GM23338 (cell line): ENCODE data around the gene LEKR1. TPM values are rescaled to one million over a fixed set of nuclear protein-coding genes. Genes with fewer than 3 reads are reported as not detected.

Experiments used
- ATAC-seq: fragments of 200-7000 bp; cut with Tn5 transposase; 3 replicates; pipeline ENCODE4 v1.9.1; 2020
- DNase-seq: peaks from one replicate; pipeline ENCODE4 v3.0.0-alpha.2; 2015; ENCODE audit warnings: low spot score
- H2AFZ ChIP-seq: fragments of 200-600 bp; sonication (generic); 2 replicates; pipeline ENCODE4 v1.8.0; 2016; ENCODE audit warnings: antibody characterized with exemption, mild to moderate bottlenecking, moderate library complexity
- H3F3A ChIP-seq: fragments of 200-600 bp; sonication (generic); replicated peaks from 2 replicates; pipeline ENCODE4 v1.8.0; 2017; ENCODE audit warnings: antibody characterized with exemption, mixed run types, low read depth
- H3K27ac ChIP-seq: fragments of 200-600 bp; sonication (generic); 2 replicates; pipeline ENCODE4 v1.6.1; 2016; ENCODE audit warnings: low read depth
- H3K27me3 ChIP-seq: fragments of 200-600 bp; sonication (generic); 2 replicates; pipeline ENCODE4 v1.8.0; 2016; ENCODE audit warnings: mild to moderate bottlenecking, mixed run types, moderate library complexity; ENCODE audit not compliant: insufficient read depth
- H3K36me3 ChIP-seq: fragments of 200-600 bp; sonication (generic); 2 replicates; pipeline ENCODE4 v1.8.0; 2016; ENCODE audit warnings: mild to moderate bottlenecking; ENCODE audit not compliant: insufficient read depth
- H3K4me1 ChIP-seq: fragments of 200-600 bp; sonication (generic); 2 replicates; pipeline ENCODE4 v1.8.0; 2016; ENCODE audit warnings: mild to moderate bottlenecking, moderate library complexity; ENCODE audit not compliant: insufficient read depth
- H3K4me2 ChIP-seq: fragments of 200-600 bp; sonication (generic); 2 replicates; pipeline ENCODE4 v1.7.1; 2017; ENCODE audit warnings: mixed run types
- H3K4me3 ChIP-seq: fragments of 200-600 bp; sonication (generic); 2 replicates; pipeline ENCODE4 v1.6.1; 2016; ENCODE audit warnings: mixed run types
- H3K79me2 ChIP-seq: fragments of 200-600 bp; sonication (generic); replicated peaks from 2 replicates; pipeline ENCODE4 v1.8.0; 2017; ENCODE audit warnings: mild to moderate bottlenecking; ENCODE audit not compliant: insufficient read depth
- H3K9me2 ChIP-seq: fragments of 200-600 bp; sonication (generic); 2 replicates; pipeline ENCODE4 v1.8.0; 2017; ENCODE audit not compliant: insufficient read depth
- H4K20me1 ChIP-seq: fragments of 200-600 bp; sonication (generic); replicated peaks from 2 replicates; pipeline ENCODE4 v1.8.0; 2017; ENCODE audit warnings: mild to moderate bottlenecking; ENCODE audit not compliant: insufficient read depth
- H3K27ac Mint-ChIP-seq: 2 replicates; pipeline ENCODE4 v1.8.0; 2020; ENCODE audit warnings: inconsistent platforms, mild to moderate bottlenecking, moderate library complexity, mixed read lengths
- H3K27me3 Mint-ChIP-seq: 3 replicates; pipeline ENCODE4 v1.8.0; 2022; ENCODE audit warnings: low read depth, mild to moderate bottlenecking, moderate library complexity, mixed read lengths, inconsistent platforms; ENCODE audit not compliant: insufficient read depth, poor library complexity
- H3K36me3 Mint-ChIP-seq: 3 replicates; pipeline ENCODE4 v1.8.0; 2021; ENCODE audit warnings: low read depth, mild to moderate bottlenecking, inconsistent platforms, moderate library complexity, mixed read lengths
- H3K4me1 Mint-ChIP-seq: 3 replicates; pipeline ENCODE4 v1.8.0; 2020; ENCODE audit warnings: mild to moderate bottlenecking, inconsistent platforms, mixed read lengths
- H3K4me3 Mint-ChIP-seq: 3 replicates; pipeline ENCODE4 v1.8.0; 2021; ENCODE audit warnings: moderate library complexity, mild to moderate bottlenecking, inconsistent platforms, mixed read lengths
- H3K9me3 Mint-ChIP-seq: 3 replicates; pipeline ENCODE4 v1.8.0; 2020; ENCODE audit warnings: moderate library complexity, mild to moderate bottlenecking, inconsistent platforms, mixed read lengths
- CREB1 ChIP-seq: fragments of 250-450 bp; sonication (Bioruptor Pico); IDR thresholded peaks from 2 replicates; pipeline ENCODE4 v1.5.0; 2020; ENCODE audit warnings: low read depth, mild to moderate bottlenecking, moderate library complexity
- CTCF ChIP-seq, 2 experiments: fragments of 200-600 bp in 1 of 2; sonication (generic) in 1 of 2; conservative IDR thresholded peaks; 2 replicates each; pipeline versions ENCODE4 v1.5.1 to v1.6.1; 2016 to 2017; ENCODE audit warnings: antibody characterized with exemption in 2 of 2, low read depth in 2 of 2, mild to moderate bottlenecking in 2 of 2, moderate library complexity in 1 of 2
- EZH2 ChIP-seq: fragments of 200-600 bp; sonication (generic); IDR thresholded peaks from one replicate; pipeline ENCODE4 v1.8.0; 2017; ENCODE audit warnings: antibody characterized with exemption, mild to moderate bottlenecking, low read depth; ENCODE audit not compliant: unreplicated experiment
- EZH2phosphoT487 ChIP-seq: fragments of 200-600 bp; sonication (generic); IDR thresholded peaks from one replicate; pipeline ENCODE4 v1.8.1; 2018; ENCODE audit warnings: antibody characterized with exemption; ENCODE audit not compliant: unreplicated experiment
- JUNB ChIP-seq: IDR thresholded peaks from one replicate; pipeline ENCODE4 v1.6.1; 2016; ENCODE audit warnings: antibody characterized with exemption; ENCODE audit not compliant: unreplicated experiment
- NANOG ChIP-seq: IDR thresholded peaks from 2 replicates; pipeline ENCODE4 v1.6.1; 2016; ENCODE audit warnings: antibody characterized with exemption, borderline replicate concordance
- POLR2AphosphoS5 ChIP-seq: IDR thresholded peaks from 2 replicates; pipeline ENCODE4 v1.6.1; 2016; ENCODE audit warnings: antibody characterized with exemption, low read depth
- REST ChIP-seq: IDR thresholded peaks from one replicate; pipeline ENCODE4 v1.6.1; 2018; ENCODE audit warnings: antibody characterized with exemption; ENCODE audit not compliant: unreplicated experiment
- STAT1 ChIP-seq: IDR thresholded peaks from one replicate; pipeline ENCODE4 v1.6.1; 2016; ENCODE audit warnings: antibody characterized with exemption; ENCODE audit not compliant: unreplicated experiment
- ZNF114 ChIP-seq: fragments of 250-450 bp; sonication (Bioruptor Pico); IDR thresholded peaks from 2 replicates; pipeline ENCODE4 v1.5.0; 2020; ENCODE audit warnings: mild to moderate bottlenecking, moderate library complexity
- ZNF331 ChIP-seq: fragments of 250-450 bp; sonication (Bioruptor Pico); IDR thresholded peaks from 2 replicates; pipeline ENCODE4 v1.5.0; 2020; ENCODE audit warnings: low read depth, mild to moderate bottlenecking, moderate library complexity
- polyA plus RNA-seq: library from polyadenylated mRNA; unstranded; fragments of >200 nt; fragmentation: Nextera tagmentation; extraction: Ambion mirVana; gene quantifications from 2 replicates; pipeline ENCODE4 v1.2.1, GENCODE V29; 2016
- total RNA-seq: library from RNA; depleted of rRNA; stranded (reverse); fragments of >200 nt; shearing (Covaris generic); gene quantifications from 2 replicates; pipeline ENCODE4 v1.2.3, GENCODE V29; 2014
- TF ChIP-seq, protein P1 (sequence below): IDR thresholded peaks from 2 replicates; pipeline ENCODE4 v1.6.1; 2016; ENCODE audit warnings: antibody characterized with exemption
- TF ChIP-seq, protein P2 (sequence below): fragments of 250-450 bp; sonication (Bioruptor Pico); IDR thresholded peaks from 2 replicates; pipeline ENCODE4 v1.5.0; 2020; ENCODE audit warnings: mild to moderate bottlenecking, moderate library complexity

Gene LEKR1
- total and polyA plus RNA-seq, 2 experiments from 2014 or later = not detected

- Mint-ChIP-seq H3K36me3 (no peaks in the 10 kb centered on the region), H3K27me3 (peaks cover 6% of the 10 kb centered on the region), H3K27ac (no peak overlapping the region), H3K9me3 (no peaks in the 10 kb centered on the region), H3K4me3 (no peak overlapping the region), H3K4me1 (peaks cover 30% of the 10 kb centered on the region)
- Histone ChIP-seq H3K79me2 (no peaks in the 10 kb centered on the region), H3K4me2 (no peak overlapping the region), H4K20me1 (no peaks in the 10 kb centered on the region), H3K4me1 (peaks cover 9% of the 10 kb centered on the region), H3K27ac (no peak overlapping the region), H3F3A (no peaks in the 10 kb centered on the region), H3K4me3 (no peak overlapping the region), H3K27me3 (no peaks in the 10 kb centered on the region), H3K9me2 (no peaks in the 10 kb centered on the region), H3K36me3 (no peaks in the 10 kb centered on the region), H2AFZ (no peak overlapping the region)
- DNase-seq = no peak
- TF ChIP-seq, protein P1, sequence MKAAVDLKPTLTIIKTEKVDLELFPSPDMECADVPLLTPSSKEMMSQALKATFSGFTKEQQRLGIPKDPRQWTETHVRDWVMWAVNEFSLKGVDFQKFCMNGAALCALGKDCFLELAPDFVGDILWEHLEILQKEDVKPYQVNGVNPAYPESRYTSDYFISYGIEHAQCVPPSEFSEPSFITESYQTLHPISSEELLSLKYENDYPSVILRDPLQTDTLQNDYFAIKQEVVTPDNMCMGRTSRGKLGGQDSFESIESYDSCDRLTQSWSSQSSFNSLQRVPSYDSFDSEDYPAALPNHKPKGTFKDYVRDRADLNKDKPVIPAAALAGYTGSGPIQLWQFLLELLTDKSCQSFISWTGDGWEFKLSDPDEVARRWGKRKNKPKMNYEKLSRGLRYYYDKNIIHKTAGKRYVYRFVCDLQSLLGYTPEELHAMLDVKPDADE = no peak
- TF ChIP-seq JUNB (no peak), EZH2 (no peak), ZNF331 (no peak), ZNF114 (CRISPR knock-in tag) (no peak), POLR2AphosphoS5 (no peak), CREB1 (no peak), REST (no peak), STAT1 (no peak), EZH2phosphoT487 (no peak), NANOG (no peak), CTCF (conservative IDR thresholded peaks at IDR 0.05; ENCODE audit: low read depth in 2 of 2) (no peak)
- TF ChIP-seq, protein P2, sequence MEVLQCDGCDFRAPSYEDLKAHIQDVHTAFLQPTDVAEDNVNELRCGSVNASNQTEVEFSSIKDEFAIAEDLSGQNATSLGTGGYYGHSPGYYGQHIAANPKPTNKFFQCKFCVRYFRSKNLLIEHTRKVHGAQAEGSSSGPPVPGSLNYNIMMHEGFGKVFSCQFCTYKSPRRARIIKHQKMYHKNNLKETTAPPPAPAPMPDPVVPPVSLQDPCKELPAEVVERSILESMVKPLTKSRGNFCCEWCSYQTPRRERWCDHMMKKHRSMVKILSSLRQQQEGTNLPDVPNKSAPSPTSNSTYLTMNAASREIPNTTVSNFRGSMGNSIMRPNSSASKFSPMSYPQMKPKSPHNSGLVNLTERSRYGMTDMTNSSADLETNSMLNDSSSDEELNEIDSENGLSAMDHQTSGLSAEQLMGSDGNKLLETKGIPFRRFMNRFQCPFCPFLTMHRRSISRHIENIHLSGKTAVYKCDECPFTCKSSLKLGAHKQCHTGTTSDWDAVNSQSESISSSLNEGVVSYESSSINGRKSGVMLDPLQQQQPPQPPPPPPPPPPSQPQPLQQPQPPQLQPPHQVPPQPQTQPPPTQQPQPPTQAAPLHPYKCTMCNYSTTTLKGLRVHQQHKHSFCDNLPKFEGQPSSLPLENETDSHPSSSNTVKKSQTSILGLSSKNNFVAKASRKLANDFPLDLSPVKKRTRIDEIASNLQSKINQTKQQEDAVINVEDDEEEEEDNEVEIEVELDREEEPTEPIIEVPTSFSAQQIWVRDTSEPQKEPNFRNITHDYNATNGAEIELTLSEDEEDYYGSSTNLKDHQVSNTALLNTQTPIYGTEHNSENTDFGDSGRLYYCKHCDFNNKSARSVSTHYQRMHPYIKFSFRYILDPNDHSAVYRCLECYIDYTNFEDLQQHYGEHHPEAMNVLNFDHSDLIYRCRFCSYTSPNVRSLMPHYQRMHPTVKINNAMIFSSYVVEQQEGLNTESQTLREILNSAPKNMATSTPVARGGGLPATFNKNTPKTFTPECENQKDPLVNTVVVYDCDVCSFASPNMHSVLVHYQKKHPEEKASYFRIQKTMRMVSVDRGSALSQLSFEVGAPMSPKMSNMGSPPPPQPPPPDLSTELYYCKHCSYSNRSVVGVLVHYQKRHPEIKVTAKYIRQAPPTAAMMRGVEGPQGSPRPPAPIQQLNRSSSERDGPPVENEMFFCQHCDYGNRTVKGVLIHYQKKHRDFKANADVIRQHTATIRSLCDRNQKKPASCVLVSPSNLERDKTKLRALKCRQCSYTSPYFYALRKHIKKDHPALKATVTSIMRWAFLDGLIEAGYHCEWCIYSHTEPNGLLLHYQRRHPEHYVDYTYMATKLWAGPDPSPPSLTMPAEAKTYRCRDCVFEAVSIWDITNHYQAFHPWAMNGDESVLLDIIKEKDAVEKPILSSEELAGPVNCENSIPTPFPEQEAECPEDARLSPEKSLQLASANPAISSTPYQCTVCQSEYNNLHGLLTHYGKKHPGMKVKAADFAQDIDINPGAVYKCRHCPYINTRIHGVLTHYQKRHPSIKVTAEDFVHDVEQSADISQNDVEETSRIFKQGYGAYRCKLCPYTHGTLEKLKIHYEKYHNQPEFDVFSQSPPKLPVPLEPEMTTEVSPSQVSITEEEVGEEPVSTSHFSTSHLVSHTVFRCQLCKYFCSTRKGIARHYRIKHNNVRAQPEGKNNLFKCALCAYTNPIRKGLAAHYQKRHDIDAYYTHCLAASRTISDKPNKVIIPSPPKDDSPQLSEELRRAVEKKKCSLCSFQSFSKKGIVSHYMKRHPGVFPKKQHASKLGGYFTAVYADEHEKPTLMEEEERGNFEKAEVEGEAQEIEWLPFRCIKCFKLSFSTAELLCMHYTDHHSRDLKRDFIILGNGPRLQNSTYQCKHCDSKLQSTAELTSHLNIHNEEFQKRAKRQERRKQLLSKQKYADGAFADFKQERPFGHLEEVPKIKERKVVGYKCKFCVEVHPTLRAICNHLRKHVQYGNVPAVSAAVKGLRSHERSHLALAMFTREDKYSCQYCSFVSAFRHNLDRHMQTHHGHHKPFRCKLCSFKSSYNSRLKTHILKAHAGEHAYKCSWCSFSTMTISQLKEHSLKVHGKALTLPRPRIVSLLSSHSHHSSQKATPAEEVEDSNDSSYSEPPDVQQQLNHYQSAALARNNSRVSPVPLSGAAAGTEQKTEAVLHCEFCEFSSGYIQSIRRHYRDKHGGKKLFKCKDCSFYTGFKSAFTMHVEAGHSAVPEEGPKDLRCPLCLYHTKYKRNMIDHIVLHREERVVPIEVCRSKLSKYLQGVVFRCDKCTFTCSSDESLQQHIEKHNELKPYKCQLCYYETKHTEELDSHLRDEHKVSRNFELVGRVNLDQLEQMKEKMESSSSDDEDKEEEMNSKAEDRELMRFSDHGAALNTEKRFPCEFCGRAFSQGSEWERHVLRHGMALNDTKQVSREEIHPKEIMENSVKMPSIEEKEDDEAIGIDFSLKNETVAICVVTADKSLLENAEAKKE (CRISPR knock-in tag) = no peak
- ATAC-seq = no peak
Observed at GRCh38 chr3:157083824-157084223, 257.7 kb downstream of the LEKR1 start.
